Hematopoietic multipotent progenitor cell treated with erythropoietin and hydrocortisone succinate and interleukin-3 and kit ligand, for 8 days (in vitro differentiated cells): ENCODE data around the gene SNX21.
"Not testable (repeated sequence)": the region's sequence is repeated elsewhere in the genome, so short reads cannot be mapped to it uniquely, and the experiment has no call there.

Experiments used
- DNase-seq: peaks from one replicate; pipeline ENCODE4 v3.0.0-alpha.2; 2015

The SNX21 gene, protein sequence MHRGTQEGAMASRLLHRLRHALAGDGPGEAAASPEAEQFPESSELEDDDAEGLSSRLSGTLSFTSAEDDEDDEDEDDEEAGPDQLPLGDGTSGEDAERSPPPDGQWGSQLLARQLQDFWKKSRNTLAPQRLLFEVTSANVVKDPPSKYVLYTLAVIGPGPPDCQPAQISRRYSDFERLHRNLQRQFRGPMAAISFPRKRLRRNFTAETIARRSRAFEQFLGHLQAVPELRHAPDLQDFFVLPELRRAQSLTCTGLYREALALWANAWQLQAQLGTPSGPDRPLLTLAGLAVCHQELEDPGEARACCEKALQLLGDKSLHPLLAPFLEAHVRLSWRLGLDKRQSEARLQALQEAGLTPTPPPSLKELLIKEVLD

DNA sequence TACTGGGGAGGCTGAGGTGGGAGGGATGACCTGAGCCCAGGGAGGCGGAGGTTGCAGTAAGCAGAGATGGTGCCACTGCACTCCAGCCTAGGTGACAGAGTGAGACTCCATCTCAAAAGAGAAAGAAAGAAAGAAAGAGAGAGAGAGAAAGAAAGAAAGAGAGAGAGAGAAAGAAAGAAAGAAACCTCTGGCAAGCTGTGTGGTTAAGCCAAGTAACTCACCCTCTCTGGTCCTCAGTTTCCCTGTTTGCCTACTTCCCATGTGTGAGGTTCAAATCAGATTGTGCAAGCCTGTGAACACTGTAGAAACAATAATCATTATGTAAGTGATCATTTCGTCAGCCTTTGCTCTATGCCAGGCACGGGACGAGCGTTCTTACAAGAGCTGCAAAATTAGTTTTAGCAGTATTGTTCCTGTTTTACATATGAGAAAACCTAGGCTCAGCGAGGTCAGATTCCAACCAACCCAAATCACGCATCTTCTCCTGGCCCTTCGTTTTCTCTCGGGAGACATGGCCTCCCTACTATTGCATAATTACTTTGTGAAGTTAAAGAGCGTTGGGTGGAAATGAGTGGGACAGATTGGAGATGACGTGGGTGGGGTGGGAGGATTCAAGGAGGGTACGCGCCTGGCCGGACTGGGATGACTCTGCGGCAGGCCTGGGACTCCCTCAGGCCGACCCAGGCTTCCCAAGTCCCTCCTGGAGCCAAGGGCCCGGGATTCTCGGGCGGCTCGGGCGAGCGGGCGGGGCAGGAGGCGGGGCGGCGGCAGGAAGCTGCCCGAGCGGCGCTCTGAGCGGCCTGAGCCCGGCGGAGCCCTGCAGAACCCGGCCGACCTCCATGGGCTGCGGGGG is at the start of gene SNX21:
TSS of gene SNX21 (plus strand) at position 770 of the 853 bp plus-strand sequence. CDS start 121 bp downstream, outside the sequence.
- no peak for DNase-seq

DNA sequence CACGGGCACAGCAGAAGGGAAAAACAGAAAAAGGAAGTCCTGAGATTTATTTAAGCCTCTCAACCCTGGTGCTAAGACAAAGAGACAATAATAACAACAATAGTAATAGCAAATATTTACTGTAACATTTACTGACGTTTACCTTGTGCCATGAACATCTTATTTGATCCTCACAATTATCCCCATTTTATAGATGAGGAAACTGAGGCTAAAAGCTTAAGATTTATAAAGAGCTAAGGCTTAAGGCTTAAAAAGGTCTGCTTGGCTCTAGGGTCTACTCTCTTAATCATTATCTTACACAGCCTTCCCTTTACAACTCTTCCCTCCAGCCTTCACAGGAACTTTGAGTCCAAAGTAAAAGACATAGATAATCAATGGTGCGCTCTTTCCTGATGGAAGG is 45.2 kb upstream of the SNX21 start:
- no peak for DNase-seq

DNA sequence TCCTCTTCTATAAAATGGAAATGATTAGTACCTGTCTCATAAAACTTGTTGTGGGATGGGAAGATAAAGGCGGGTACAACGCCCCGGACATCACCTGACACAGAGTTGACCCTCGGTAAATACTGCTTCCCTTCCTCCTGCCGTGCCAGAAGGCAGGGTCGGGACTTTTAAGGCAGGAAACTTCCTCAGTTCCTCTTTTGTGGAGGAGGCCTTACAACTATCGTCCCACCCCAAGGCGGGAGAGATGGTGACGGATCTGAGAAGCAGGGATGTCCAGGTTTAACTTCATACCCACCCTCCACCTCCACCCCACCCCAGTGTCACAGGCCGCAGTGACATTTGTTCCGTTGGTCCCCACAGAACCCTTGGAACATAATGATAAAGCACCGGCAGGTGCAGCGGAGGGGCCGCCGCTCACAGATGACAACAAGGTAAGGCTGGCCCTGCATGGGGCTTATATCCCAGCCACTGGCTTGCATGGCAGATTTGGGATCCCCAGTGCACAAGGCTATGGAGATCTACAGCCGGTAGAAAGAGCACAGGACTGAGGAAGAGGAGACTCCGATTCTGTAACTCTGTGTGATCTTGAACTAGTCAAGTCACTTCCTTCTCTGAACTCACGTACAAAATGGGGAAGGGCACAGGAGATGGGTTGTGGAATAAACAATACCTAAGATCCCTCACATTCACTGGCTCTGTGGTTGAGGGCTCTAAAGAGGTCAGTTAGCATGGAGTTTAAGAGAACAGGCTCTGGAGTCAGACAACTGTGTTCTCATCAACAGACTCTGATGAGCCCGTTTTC is 41.1 kb upstream of the SNX21 start:
- DNase-seq, result no peak

DNA sequence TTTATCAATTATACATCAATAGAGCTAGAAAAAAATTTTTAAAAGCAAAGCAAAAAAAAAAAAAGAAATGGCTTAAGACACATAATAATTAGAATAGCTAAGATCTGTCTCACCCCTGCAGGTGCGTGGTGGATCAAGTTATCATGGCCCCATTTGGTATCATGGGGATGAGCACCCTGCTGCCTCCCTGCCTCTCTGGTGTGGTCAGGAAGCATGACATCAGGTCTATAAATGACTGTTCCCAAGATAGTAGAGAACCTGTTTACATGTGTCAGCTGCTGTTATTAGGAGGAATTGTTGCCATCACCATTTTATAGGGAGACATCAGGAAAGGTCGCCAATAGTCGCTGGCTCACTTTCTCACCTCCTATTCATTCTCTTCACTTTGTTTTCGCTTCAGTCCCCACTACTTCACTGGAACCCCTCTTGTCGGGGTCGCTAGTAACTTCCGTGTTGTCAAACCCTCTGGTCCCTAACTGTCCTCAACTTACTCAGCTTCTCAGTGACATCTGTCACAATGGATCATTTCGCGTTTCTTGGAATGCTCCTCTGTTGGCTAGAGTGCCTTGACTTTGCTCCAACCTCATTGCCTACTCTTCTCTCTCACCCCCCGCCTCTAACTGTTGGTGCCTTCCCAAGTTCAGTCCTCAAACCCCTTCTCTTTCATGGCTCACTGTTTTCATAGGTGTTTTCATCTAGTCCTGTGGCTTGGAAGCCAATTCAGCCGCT is 37.1 kb upstream of the SNX21 start:
- DNase-seq, result no peak

DNA sequence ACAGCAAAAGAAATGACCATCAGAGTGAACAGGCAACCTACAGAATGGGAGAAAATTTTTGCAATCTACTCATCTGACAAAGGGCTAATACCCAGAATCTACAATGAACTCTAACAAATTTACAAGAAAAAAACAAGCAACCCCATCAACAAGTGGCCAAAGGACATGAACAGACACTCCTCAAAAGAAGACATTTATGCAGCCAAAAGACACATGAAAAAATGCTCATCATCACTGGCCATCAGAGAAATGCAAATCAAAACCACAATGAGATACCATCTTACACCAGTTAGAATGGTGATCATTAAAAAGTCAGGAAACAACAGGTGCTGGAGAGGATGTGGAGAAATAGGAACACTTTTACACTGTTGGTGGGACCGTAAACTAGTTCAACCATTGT is 36.1 kb upstream of the SNX21 start:
- not testable (repeated sequence) for DNase-seq

DNA sequence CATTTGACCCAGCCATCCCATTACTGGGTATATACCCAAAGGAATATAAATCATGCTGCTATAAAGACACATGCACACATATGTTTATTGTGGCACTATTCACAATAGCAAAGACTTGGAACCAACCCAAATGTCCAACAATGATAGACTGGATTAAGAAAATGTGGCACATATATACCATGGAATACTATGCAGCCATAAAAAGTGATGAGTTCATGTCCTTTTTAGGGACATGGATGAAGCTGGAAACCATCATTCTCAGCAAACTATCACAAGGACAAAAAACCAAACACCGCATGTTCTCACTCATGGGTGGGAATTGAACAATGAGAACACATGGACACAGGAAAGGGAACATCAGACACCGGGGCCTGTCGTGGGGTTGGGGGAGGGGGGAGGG is 35.6 kb upstream of the SNX21 start:
- not testable (repeated sequence) for DNase-seq

DNA sequence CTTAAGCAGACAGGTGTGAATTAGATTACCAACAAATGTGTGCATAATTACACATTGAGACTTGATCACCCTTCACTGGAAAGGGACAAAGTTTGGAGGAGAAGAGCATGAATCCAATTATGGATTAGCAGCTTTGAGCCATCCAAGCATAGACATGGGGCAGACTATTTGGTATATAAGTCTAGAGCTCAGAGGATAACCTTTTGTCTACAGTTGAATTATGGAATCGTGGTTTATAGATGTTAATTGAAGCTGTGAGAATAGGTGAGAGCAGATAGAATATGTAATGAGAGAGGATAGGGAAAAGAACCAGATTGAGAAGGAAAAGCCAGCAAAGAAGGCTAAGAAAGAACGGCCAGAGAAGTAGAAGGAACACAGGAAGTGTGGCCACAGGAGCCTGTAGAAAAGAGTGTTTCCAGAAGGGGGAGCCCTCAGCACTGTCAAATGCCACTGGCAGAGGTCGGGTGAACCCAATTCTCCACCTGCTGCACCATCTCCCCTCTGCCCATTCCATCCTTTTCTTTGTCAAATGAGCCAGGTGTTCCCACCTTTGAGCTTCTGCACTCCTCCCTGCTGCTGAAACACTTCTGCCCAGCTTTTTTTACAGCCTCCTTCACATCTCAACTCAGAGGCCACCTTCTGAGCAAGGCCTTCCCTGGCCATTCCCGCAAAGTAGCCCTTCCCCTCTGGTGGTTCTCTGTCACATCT is 34.5 kb upstream of the SNX21 start:
- peak; percentile 79 for DNase-seq

DNA sequence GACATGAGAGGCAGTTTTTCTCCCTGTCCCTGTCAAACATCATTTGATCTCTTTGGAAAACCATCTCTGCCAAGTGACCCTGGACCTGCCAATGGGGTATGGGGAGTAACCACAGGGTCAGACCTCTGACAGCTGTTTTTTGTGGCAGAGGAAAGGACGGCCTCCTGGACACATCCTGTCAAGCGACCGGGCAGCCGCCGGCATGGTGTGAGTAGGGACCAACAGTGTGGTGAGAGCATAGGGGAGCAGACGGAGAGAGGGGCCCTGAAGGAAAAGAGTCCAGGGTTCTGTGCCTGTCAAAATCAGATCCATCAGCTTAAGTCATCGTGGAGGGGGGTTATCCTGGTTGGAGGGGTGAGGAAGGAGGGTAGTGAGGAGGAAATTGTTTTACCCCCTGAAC is 31.7 kb upstream of the SNX21 start:
- DNase-seq, result no peak

DNA sequence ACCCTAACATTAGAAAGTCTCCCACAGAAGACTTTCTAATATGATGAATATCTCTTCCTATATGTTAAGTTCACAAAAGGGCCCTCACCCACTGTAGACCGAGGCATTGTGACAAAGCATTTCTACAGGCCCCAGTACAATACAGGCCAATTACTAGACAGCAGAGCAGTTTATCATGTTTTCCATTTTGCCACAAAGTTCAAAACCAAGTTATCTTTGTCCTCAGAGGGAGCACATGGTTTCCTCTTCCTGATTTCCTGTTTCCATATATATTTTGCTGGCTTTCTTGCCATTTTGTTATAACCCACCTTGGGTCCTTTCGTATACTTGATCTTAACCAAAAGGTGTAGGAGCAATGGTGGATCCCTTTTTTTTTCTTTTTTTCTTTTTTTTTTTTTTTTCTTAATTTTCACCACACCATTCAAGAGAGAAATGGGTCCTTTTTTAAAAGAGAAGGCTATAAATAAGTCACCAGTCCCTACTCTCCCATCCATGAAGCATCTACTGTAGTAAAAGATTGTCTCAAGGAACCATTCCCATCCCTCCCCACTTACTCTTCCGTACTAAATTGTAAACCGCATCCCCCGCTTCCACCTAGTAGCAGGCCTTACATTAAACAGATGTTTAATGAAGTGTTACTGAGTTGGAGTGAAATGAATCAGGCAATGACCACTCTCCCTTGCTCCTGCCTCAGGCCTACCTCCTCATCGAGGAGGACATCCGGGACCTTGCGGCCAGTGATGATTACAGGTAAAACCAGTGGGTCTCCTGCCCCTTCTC is 23.2 kb upstream of the SNX21 start:
- DNase-seq, result peak; percentile 76

DNA sequence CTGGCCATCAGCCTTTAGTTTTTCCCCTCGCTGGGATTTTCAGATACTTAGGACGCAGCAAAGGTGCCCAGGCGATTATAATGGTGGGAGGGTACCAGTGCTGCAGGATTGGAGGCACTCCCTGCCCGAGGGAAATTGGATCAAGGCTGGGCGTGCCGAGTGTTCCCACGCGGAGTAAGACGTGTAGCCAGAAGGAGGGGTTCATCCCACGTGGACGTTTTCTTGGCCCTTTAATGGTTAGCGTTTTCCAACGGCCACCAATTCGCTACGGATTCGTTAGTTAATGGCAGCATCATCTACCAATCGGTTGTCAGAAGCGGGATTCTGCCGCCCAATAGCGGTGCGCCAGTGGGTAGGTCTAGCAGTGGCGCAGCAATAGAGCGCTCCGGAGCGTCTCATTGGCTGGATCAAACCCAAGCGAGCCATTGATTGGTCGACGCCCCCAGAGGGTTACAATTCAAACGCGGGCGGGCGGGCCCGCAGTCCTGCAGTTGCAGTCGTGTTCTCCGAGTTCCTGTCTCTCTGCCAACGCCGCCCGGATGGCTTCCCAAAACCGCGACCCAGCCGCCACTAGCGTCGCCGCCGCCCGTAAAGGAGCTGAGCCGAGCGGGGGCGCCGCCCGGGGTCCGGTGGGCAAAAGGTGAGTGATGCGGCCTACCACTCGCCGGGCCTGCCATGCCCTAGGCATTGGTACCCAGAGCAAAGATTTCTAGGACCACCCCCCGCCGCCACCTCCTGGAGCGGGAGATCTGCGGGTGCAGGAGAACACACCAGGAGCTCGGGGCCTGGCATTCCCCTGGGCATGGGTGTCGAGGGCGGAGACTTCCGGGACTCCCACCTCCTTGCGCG is 21.2 kb upstream of the SNX21 start, which contains the start of gene UBE2C:
TSS of gene UBE2C (plus strand) at position 488 of the 849 bp plus-strand sequence. CDS start at position 540, 52 bp downstream.
- DNase-seq, result peak; percentile 99

DNA sequence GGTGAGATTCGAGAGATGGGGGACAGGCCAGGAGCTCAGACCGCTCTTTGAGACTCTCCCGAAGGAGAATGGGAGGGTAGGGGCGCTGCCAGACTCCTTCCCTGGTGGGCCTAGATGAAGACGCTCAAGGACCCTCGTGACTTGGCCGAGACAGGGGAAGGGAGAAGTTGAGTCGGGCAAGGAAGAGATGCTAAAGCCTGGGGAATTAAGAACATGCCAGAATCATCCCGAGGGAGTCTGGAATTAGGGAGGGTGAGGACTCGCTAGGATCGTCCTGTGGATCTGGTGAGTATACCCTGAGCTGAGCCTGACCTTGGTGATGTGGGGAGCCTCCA is 20.6 kb upstream of the SNX21 start:
- no peak for DNase-seq

DNA sequence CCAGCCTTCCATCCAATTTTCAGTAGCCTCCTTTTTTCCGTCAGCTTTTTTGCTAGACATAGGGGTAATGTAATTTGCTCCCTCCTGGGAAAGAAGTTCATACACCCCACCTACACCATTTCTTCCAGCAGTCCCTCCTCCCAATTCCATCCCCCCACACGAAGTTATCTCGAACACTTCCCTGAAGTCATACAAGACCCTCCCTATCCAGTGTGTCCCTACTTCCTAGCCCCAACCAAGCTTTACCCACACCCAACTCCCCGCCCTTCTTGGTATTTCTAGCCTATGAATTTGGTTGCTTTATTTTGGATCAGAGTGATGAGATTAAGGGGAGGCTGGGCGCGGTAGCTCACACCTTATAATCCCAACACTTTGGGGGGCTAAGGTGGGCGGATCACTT is 20.1 kb upstream of the SNX21 start:
- DNase-seq, result peak; percentile 46

DNA sequence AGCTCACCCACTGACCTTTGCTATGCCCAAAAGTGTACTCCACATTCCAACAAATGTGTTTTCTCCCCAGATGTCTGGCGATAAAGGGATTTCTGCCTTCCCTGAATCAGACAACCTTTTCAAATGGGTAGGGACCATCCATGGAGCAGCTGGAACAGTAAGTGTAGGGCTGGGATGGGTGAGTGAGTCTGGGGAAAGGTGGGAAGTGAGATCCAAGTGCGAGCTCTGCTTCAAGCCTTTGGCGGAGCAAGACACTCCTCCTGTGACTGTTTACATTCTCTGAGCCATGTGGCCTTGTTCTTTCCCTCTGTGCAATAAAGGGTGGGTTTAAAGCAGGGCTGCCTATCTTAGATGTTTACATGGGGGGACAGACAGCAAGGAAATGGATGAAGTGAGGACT is 19.3 kb upstream of the SNX21 start:
- DNase-seq, result no peak

DNA sequence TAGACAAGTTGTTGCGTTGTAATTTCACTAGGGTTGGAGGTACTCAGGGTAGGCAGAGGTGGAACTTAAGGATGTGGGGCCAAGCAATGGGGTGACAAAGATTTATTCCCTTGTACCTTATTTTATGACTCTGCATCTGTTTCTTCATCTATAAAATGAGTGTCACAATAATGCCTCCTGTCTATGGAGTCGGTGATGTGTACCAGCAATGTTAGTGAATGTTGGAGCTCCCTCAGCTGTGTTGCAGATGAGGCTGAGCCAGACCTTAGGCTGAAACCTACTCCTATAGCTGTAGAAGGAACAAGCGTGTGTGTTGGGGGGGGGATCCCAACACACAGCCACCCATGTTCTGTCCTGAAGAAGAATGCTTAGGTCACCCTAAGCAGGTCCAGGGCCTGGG is 16.6 kb upstream of the SNX21 start:
- no peak for DNase-seq

DNA sequence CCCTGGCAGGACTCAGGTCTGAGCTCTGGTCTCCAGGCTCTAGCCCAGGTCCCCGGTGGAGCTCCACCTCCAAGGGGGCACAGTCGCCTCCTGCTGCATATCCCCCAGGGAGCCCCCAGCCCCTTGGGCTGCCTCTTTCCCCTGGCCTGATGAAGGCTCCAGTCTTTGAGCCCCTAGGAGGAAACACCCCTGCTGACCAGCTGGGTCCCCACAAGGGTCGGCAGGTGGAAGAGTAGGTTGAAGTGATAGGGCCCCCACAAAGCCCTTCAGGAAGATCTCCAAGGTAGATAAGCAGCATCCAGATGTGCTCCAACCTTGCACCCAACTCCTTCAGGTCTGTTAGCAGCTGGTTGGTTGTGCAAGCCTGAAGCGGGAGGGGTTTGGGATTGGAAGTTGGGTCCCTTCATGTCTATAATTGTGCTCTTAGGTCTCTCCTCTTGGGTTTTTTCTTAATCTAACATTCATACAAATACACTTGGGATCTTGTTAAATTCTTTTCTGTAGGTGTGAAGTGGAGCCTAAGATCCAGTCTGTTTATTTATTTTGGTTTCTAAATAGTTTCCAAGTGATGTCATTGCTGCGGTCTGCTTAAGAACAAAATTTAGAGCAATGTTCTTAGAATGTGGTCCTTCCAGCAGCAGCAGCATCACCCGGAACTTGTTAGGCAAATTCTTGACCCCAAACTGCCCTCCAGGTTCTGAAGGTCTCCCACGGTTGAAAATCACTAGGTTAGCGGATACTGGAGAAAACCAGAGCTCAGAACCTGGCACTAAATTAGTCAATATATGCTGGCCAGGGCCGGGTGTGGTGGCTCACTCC is 16.0 kb upstream of the SNX21 start:
- DNase-seq, result no peak

DNA sequence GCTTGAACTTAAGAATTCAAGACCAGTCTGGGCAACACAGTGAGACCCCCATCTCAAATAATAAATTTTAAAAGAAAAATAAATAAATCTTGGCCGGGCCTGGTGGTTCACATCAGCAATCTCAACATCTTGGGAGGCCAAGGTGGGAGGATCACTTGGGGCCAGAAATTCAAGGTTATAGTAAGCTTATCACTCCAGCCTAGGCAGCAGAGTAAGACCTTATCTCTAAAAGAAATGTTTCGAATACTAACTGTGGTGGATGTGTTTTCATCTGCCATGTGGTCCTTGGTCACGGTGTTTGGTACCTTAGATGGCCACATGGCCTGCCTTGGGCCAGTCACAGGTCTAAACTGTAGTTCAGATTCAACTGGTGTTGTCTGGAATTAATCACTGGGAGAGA is 15.4 kb upstream of the SNX21 start:
- DNase-seq, result peak; percentile 39

DNA sequence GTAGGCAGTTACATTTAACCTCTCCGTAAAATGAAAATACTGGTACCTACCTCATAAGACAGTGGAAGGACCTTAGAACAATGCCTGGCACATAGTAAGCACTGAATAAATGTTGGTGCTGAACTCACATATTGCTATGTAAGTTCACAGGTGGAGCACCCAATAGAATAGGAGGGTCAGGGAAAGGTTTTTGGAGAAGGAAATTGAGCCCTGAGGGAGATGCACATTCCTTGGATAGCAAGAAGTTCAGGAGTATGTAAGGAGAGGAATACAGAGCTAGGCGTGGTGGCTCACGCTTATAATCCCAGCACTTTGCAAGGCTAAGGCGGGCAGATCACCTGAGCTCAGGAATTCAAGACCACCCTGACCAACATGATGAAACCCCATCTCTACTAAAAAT is 14.1 kb upstream of the SNX21 start:
- no peak for DNase-seq

DNA sequence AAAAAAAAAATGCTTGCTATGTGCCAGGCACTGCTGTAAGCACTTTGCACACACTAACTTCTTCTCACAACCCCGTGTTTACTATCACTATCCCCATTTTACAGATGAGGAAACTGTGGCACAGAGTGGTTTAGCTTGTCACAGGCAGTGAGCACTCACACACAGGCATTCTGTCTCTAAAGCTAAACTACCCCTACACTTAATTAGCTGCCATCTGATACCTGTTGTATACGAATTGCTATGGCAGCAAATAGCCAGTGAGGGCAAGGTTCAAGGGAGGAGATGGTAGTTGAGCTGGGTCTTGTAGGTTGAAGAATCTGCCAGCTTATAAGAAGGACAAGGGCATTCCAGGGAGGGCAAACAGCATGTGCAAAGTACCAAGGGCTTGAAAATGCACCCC is 11.7 kb upstream of the SNX21 start:
- DNase-seq, result no peak

DNA sequence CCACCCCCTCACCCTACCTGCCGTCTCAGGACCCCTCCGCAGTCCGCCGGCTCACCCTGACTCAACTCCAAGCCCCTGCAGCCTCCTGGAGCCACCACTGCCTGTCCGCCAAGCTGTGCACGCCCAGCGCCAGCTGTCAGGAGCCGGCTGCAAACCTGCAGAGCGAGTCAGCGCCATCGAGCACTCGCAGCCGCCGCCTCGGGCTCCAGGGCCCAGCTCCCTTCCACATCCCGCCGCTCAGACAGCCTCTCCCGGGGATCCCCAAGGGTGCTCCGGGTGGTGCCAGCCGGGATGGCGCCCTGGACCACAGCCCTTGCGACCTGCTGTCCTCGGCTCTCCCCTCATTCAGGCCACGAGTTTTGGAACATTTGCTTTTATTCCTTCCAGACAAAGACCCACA is 10.7 kb upstream of the SNX21 start:
- DNase-seq, result no peak
